NCI-H446 (cell line): ENCODE measurements around the gene MORN1.

Experiments used
- DNase-seq, 2 experiments: peaks; one replicate each; lab custom pipeline; 2025; lab: John Stamatoyannopoulos, UW

The MORN1 gene

DNA sequence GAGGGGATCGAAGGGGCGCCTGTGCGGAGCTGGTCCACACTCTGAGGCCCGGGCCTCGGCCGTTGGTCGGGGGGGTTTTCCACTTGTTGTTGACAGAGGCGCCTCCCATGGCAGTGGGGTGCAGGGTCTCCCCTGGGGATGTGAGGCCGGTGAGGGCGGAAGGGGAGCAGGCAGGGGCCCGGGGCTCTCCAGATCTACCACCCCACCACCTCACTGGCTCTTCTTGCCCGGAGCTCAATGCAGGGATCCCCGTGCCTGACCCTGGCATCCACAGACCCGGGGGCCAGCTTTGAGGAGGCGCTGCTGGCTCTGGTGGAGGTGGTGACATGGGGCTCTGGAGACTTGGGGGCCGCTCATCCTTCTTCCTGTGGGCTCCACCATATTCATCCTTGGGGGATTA lies 28.1 kb upstream of the MORN1 start:
- DNase-seq, result no peak

DNA sequence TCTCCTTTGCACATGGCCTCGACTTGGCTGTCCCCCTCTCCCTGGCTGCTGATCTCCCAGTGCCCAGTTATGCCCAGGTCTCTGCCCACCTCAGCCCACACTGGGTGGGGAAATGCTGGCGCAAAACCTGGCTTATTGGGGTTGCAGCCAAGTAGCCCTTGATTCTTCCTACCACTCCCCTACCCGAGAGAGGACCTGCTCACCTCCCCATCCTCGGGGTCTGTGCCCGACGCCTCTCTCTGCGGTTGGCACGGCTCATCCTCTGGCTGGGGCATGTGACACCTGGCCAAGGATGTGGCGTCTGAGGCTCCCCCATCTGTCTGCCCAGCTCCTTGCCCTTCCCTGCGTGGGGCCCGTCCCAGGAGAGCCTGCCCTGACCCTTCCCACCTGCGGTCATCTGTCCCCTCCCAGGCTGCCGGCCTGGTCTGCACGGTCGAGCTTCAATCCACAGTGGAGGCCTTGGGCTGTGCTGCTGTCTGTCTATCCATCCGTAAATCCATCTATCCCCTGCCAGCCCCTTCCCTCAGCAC lies 27.5 kb upstream of the MORN1 start:
- no peak for DNase-seq

DNA sequence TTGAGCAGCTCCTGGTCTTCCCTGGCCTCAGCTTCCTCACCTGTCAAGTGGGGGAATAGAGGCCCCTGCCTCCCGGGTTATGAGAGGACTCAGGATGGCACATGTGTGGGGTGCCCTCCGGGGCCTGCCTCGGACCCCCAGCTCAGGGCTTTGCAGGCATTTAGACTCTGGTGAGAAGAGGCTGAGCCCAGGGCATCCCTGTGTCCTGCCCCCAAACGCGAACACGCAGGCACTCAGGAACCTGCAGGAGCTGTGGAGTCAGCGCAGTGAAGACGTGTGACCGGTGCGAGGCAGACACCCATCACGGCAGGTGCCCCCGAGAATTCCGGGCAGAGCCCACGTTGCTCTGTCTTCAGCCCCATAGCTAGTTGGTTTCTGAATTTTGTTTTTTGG lies 26.5 kb upstream of the MORN1 start:
- no peak for DNase-seq

DNA sequence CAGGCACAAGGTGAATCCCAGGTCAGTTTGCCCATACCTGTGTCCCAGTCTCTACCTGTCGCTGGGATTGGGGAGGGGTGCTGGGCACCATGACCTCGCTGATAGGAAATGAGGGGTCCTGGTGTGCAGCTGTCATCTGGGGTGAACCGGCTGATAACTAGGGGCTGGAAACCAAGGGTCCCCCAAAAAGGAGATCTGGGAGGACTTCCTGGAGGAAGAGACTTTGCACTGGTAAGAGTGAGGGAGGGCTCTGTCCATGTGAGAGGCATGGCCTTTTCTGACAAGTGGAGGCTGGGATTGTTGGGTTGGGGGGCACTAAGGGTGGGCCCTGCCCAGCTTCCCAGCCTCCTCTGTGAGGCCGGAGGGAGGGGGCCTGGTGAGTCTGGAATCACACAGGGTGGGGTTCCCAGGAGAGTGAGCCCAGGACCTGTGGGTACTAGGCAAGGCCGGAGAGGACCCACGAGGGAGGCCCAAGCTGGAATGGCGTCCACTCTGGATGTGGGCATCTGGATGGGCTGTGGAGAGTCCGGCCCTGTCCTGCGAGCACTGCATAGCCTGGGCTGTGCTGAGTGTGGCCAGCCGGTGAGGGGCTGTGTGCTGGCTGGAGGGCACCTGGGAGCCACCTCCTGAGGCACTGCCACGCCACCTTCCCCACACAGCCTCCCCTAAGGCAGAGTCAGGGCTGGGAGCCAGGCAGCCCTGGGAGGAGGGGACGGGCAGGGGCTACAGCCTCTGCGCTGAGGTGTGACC lies 25.9 kb upstream of the MORN1 start:
- no peak for DNase-seq

DNA sequence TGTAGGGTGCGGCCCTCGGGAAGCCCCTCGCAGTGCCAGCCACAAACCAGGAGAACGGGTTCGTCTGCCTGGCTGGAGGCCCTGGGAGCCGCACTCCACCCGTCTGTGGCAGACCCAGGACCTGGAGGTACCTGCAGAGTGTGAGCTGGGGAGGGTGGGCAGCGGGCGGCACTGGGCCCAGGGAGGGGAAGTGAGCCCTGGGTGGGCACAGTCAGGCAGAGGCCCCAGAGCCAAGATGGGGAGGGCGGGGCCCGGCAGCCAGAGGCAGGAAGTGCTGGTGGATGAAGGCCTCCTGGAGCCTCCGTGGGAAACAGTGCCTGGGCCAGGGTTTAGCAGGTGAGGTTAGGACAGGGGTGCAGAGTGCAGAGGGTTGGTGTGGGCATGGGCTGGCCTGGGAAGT lies 25.0 kb upstream of the MORN1 start:
- DNase-seq, result no peak

DNA sequence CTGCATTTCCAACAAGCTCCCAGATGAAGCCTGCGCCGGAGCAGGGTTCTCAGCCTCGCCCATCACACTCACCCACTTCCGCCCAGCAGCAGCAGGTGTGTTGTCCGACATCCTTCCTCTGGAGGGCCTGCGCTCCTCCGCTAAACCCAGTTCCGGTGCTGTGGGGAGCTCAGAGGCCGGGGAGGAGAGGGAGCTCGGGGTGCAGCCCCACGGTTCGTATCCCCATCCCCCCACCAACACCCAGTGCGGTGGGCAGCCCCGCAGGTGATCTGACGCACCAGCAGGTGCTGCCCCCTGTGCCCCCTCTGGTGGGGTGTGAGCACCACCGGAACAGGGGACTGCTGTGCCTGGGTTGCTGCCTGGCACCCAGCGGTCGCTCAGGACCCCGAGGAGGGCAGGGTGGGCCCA lies 24.5 kb upstream of the MORN1 start:
- no peak for DNase-seq

DNA sequence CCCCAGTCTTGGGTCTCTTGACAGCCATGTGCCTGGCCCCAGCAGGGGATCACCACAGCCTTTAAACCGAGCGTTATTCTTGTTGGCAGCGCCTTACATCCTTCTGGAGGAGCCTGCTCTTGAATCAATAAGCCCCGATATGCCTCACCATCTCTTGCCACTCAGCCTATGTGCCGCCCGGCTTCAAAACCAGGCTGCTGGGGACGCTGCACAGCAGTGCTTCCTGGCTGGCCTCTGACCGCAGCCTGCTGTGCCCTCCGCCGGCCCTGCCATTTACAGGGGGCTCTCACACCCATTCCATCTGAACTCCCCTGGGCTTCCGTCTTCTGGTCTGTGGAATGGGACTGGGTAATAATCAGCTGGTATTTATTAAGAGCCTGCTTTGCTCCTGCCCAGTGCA lies 24.0 kb upstream of the MORN1 start:
- DNase-seq, result no peak

DNA sequence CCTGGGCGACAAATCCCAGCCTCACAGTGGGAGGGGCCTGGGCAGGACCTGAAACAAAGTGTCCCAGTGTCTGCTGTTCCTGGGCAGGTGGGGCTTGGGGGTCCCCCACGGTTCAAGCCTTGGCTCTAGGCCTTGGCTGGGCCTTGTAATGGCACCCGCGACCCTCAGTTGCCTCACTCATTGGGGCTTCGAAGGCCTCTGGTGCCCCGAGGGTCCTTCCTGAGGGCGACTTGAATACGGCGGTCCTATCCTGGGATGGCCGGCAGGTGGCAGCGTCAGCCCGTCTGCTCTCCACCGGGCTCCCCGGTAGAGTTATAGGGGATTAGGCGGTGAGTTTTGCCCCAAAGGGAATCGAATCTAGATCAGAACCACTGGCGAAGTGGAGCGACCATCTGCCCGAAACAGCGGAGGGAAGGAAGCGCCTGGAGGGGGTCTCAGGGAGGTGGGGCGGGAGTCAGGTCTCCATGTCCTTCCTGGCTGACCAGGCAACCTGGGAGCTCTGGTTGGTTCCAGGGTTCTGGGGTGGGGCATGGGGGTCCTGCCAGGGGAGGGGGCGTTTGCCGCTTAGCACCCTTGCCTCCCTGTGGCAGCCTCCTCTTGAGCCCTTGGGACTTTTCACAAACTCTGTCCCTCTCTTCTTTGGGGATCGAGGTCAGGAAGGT lies 23.1 kb upstream of the MORN1 start:
- DNase-seq, result peak; percentile 4 to 87

DNA sequence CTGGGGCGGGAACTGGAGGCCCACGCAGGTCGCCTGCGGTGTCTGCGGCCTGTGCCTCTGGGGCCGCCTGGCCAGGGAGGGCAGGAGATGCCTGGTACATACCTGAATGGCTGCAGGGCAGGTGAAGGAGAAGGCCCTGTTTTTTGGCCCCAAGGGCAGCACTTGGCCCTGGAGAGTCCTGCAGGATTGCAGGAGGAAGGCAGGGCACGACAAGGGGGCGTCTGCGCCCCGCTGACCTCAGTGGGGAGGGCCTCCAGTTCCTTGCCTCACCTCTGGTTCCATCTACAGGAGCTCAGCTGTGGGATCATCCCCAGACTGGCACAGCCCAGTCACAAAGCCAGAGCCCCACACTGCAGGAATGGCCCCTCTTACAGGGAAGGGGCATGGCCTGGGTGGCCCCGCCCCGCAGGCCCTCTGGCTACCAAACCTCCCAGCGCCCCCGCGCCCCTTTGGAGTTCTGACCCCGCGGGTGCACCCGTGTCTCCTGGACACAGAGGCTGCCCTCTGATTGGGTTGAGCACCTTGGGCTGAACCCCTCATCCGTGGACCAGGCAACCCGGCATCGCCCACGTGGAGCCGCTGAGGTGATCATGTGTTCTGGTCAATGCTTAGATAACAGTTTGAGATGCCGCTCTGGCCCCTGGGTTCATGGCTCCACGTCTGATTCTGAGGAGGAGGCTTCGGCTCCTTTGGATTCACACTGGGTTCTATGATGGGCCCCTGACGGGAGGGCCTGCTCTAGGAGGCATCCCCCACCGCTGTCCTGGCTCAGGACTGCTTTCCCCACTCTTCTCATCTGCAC lies 22.3 kb upstream of the MORN1 start:
- no peak for DNase-seq

DNA sequence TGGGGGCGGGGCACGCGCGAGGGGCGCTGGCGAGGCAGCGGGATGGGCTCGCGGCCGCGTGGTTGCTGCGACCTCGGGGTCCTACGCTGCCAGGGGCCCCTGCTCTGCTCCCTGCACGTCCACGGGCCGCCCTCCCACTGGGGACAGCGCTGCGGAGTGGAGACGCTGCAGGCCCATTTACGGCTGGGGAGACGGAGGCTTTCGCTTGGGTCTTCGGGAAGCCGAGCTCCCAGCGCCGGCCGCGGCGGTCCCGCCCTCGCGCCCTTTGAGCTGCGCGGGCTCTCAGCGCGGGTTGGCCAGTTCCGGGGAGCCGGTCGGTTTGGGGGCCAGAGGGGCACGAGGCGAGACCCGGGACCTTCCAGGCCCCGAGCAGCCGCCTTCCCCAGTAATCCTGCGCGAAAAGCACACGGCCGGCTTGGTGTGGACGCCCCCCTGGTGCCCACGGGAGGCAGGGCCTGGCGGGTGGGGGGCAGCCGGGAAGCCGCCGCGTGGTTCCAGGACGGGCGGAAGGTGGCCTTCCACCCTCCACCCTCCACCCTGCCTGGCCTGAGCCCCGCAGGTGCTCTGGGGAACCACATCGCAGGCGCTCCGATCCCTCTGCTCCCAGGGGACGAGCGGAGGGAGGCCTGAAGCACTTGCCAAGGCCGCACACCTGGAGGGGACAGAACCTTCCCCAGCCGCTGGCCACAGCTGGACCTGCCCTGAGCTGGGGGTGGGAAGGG lies 21.6 kb upstream of the MORN1 start:
- peak in 1 of 2 experiments; percentile 78 for DNase-seq

DNA sequence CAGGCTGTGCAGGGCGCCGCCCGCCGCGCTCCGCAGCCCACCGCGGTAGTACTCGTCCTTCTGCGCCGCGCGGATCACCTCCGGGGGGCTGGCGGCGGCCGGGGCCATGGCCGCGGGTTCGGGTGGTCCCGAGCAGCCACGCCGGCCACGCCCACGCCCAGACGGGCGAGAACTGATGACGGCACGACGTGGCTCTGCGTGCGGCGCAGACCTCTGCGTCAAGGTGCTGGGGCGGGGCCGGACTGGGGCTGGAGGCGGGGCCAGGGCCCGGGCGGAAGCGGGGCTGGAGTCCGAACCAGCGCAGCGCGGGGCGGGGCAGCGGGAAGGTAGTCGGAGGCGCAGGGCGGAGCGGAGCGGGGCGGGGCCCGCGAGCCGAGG lies 21.0 kb upstream of the MORN1 start, which contains the start of gene PEX10:
Gene PEX10 (minus strand): TSS at position 170 of the 378 bp plus-strand sequence. CDS start 62 bp downstream, at position 108.
- peak; percentile 98 to 99 for DNase-seq

DNA sequence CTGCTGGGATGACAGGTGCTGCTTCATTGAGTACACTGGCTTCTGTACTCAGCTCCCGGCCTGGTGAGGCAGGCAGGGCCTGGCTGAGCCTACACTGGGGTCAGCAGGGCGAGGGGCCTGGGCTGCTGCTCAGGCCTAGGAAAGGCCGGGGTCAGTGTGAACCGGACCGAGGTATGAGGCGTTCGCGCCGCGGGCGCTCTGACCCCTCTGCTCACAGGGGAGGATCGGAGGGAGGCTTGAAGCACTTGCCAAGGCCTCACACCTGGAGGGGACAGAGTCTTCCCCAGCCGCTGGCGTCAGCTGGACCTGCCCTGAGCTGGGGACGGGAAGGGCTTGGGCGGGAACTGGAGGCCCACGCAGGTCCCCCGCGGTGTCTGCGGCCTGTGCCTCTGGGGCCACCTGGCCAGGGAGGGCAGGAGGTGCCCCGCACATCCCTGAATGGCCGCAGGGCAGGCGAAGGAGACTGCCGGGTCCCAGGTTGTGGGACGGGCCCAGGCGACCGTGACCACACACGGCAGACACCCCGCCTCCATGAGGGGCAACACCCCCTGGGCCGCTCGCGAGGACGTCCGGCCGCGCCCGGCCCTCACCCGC lies 20.5 kb upstream of the MORN1 start:
- DNase-seq, result no peak

DNA sequence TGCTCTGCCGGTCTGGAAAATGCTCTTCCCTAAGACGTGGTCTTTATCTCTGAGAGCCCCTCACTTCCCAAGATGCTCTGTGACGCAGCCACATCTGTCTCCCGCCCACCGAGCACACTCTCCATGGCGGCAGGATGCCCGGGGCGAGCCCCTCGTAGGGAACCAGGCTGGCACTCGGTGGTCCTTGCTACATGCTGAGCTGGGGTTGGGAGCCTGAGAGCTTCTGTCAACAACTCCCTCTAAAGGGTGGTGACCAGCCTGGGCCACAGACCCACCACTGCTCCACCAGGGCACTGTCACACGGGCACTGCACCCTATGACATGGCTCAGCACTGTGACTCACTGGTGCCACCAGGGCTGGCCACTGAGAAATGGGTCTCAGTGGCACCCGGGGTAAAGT lies 18.4 kb upstream of the MORN1 start:
- no peak for DNase-seq

DNA sequence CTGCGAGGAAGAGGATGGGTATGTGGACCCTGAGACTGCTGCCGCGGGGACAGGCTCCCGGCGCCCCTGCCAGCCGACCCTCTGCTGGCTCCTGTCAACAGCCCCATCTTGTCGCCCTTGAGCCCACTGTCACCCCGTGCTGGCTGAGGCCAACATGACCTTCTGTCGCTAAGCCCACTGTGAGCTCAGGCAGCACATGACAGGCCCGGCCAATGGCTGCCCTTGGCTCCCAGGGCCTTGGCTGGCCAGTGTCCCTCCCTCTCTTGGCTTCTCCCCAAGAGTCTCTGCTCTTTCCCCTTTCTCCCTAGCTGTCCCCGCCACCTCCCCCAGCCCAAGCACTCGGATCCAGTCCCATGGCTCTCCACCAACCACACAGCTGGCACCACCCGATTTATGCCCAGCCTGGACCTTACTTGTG lies 17.5 kb upstream of the MORN1 start:
- DNase-seq, result no peak

DNA sequence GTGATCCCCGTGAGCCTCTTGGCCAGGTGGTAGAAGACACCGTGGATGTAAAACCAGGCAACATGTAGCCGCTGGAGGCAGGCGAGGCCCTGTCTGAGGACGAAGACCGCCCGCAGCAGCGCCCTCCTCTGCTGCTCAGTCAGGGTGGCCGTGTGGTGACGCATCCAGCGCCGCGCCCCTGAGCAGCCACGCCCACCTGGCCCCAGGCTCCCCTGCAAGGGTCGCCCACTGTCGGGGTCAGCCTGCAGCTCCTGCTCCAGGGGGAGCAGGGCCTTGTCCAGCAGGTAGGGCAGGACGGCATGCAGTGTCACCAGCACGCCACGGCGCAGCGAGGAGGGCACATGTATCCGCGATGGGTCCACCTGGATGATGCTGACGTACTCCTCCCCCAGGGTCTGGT lies 17.1 kb upstream of the MORN1 start:
- DNase-seq, result no peak

DNA sequence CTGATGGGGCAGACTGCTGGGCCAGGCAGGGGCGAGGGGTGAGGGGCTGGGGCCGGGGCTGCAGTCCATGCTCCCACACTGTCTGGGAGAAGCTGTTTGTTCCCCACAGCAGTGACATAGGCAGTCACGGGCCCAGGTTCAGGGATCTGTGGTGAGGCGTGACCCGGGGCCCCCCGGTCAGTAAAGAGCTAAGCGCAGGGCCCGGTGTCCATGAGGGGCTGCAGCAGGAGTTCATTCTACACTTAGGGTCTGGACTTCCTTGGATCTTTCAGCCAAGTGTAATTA lies 16.6 kb upstream of the MORN1 start:
- no peak for DNase-seq

DNA sequence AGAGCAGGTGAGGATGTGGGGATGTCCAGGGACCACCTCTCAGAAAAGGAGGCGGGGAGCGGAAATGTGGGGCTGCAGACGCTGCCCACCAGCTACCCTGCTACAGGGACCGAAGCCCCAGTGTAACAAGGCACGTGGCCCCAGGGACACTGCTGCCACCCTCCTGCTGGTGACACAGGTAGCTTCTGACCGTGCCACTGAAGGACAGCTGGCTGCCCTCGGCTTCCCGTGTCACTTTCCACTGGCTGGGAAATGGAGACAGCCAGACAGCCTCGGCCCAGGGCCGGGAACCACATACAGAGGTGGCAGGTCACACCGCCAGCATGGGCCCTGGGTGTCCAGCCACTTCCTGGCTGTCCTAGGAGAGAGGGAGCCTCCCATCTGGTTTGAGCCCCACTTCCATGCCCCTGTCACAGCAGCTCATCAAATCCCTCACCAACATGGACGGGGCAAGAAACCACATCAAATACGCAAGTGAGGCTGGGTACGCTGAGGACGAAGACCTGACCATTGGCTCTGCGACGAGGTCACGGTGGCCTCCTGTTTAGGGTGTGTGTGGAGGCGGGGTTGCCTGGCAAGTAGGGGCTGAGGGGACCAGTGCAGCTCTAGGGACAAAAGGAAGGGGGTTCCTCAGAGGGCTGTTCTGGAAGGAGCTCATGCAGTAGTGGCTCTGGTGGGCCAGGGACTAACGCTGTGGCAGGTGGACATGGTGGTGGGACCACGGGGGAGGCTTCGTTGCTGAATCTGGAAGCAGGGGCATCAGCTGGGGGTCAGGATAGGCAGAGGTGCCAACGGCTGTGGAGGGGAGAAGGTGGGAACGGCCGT lies 16.0 kb upstream of the MORN1 start:
- DNase-seq, result no peak

DNA sequence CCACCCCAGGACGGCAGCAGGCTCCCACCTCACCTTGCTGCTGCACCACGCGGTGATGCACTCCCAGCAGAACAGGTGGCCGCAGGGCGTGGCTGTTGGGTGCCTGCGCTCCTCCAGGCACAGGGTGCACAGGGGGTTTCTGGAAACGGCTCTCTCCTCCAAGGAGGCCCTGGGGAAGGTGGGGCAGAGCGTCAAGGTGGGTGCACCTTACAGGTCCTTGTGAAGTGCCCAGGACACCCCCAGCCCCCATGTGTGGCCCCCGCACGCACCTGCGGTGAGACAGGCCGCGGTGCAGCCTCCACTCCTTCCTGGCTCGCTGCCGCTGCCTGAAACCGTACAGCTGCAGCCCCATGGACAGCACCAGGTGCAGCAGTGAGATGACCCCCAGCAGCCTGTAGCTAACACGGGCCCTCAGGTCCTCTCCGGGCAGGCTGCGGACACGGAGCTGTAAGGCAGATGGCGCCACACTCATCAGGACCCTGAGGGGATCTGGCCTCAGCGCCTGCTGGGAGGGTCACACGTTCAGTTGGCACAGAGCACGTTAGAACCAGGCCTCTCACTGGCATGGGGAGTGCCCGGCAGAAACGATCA lies 15.2 kb upstream of the MORN1 start:
- no peak for DNase-seq

DNA sequence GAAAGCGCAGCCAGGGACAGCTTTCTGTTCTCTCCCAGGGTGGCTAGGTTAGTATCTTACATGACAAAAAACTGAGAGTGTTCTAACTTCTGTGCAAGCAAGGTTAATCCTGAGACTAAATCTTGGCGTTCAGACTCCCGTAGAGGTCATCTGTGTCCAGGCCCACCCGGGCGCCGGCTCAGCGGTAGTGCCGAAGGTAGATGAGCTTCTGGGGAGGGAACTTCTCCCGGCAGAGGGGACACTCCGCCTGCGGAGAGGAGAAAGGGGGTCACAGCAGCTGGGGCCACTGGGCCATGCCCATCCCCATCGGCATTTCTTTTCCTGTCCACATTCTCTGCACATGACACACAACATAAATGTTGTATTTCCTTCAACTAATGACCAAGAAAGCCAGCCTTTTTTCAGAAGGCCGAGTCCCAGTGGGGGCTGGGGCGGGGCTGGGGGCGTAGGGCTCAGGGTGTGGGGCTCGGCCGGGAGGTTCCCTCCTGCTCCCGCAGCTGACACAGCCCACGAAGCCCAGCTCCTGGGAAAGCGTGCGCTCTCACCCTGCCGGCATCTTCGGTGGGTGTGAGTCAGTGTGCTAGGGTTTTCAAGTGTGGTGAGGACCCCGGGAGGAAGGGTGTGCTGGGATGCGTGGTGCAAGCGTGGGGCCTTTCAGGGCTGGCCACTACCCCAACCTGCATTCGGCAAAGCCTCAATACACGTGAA lies 14.4 kb upstream of the MORN1 start:
- DNase-seq, result no peak
